GM12891 (cell line): ENCODE results near the gene LGALS4.

Source experiments
- POLR2AphosphoS5 ChIP-seq: IDR thresholded peaks from 2 replicates; pipeline ENCODE4 v1.6.1; 2011; ENCODE audit warnings: low read depth, low read length, control low read depth
- TAF1 ChIP-seq: IDR thresholded peaks from 2 replicates; pipeline ENCODE4 v1.6.1; 2011; ENCODE audit warnings: low read depth, low read length, control low read depth

DNA sequence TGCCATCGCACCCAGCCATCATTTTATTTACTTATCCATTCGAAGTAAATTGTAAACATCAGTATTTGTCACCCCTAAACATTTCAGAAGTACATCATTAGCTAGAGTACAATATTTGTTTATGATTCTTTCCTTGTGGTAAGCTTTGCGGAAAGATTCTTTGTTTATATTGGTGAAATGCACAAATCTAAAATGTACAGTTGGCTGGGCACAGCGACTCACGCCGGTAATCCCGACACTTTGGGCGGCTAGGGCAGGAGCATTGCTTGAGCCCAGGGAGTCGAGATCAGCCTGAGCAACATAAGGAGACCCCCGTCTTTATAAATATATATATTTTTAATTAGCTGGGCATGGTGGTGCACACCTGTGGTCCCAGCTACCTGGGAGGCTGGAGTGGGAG is 13.6 kb downstream of the LGALS4 start:
- no peak for TF ChIP-seq POLR2AphosphoS5
- no peak for TF ChIP-seq TAF1
